AG09319 (cell line): ENCODE data around the gene SF1.
A peak's percentile ranks its signal among the peaks of the same experiment; 100 is the strongest.

ENCODE experiments used
- DNase-seq: peaks from one replicate; pipeline ENCODE4 v3.0.0-alpha.2; 2010; ENCODE audit warnings: low read depth; ENCODE audit errors: extremely low read depth
- CTCF ChIP-seq: IDR thresholded peaks from 2 replicates; pipeline ENCODE4 v1.5.1; 2011; ENCODE audit warnings: low read depth, mild to moderate bottlenecking, inconsistent platforms, low read length, moderate library complexity

Gene SF1

GRCh38 chr11:64814712-64815187, 36.4 kb upstream of the SF1 start:
- TF ChIP-seq CTCF: no peak
- no peak for DNase-seq

- no peak for DNase-seq
- no peak for TF ChIP-seq CTCF
Measured at GRCh38 chr11:64813826-64814225, 35.5 kb upstream of the SF1 start.

- no peak for TF ChIP-seq CTCF
- DNase-seq: no peak
Measured at GRCh38 chr11:64810891-64811272, 32.5 kb upstream of the SF1 start.

GRCh38 chr11:64810271-64810890, 32.0 kb upstream of the SF1 start, which contains the start of gene MEN1:
MEN1 (minus strand) TSS chr11:64810551; CDS start chr11:64810109, 442 bp downstream.
- no peak for TF ChIP-seq CTCF
- peak; percentile 82 for DNase-seq

GRCh38 chr11:64809781-64810241, 31.5 kb upstream of the SF1 start:
- TF ChIP-seq CTCF: no peak
- DNase-seq: no peak

GRCh38 chr11:64805481-64805880, 27.1 kb upstream of the SF1 start:
- DNase-seq: no peak
- no peak for TF ChIP-seq CTCF

GRCh38 chr11:64804346-64805210, 26.2 kb upstream of the SF1 start:
- DNase-seq: no peak
- no peak for TF ChIP-seq CTCF
